ENCODE results near the gene ASIC4.
A peak's percentile ranks its signal among the peaks of the same experiment; 100 is the strongest.

DNA sequence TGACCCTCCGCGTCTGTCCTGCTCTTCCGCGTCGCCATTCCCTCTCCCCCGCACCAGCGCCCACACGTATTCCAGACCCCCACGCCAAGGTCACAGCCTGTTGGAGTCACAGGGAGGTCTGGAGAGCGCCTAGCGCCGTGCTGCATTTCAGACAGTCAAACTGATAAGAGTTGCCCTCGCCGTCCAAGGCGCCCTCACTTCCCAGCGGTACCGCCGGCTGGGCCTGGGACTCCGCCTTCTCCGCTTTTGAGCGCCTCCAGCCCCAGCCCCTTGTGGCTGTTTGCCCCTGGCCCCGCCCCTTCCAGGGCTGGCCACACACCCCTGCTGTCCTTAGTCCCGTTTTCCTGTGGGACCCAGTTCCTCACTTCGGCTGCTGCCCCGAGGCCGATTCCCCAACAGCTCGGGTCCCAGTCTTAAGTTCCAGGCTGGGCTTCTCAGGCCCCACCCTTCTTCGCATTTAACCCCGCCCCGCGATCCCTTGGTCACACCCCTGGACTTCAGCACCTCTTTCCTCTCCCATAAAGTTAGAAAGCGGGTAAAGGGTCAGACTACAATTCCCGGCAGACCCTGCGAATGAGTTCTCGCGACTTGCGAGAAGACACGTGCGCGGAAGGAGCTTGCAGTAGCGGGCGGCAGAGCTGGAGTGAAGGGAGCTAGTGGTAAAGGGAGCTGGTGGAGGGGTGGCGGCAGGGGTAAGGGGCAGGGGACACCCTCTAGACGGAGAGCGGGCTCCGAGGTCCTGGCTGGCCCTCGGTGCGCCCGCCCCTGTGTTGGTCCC, 15.8 kb upstream of the ASIC4 start, which contains the start of gene GMPPA:
- TF ChIP-seq, protein P1, sequence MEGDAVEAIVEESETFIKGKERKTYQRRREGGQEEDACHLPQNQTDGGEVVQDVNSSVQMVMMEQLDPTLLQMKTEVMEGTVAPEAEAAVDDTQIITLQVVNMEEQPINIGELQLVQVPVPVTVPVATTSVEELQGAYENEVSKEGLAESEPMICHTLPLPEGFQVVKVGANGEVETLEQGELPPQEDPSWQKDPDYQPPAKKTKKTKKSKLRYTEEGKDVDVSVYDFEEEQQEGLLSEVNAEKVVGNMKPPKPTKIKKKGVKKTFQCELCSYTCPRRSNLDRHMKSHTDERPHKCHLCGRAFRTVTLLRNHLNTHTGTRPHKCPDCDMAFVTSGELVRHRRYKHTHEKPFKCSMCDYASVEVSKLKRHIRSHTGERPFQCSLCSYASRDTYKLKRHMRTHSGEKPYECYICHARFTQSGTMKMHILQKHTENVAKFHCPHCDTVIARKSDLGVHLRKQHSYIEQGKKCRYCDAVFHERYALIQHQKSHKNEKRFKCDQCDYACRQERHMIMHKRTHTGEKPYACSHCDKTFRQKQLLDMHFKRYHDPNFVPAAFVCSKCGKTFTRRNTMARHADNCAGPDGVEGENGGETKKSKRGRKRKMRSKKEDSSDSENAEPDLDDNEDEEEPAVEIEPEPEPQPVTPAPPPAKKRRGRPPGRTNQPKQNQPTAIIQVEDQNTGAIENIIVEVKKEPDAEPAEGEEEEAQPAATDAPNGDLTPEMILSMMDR (IDR thresholded peaks at IDR 0.05) = peak in 3 of 7 experiments; percentile 20 to 37 (median 28)
- peak; percentile 39 to 83 (median 81) for TF ChIP-seq POLR2A (IDR thresholded peaks at IDR 0.05)

Measured in body of pancreas (tissue), 4 donors.